Measurements from ENCODE around the gene ZSWIM3.

Gene ZSWIM3

GRCh38 chr20:45882469-45883099, 25.2 kb downstream of the ZSWIM3 start:
- H2BK5ac ChIP-seq (ENCODE audit: low read depth, low read length, poor library complexity) = no peak overlapping the region
- H3K4me2 ChIP-seq (ENCODE audit: low read length) = no peak overlapping the region
- H3K4ac ChIP-seq (ENCODE audit: low read depth, low read length) = no peak overlapping the region
- no peak for DNase-seq
- no CpG with 5 or more reads among the region's 4 CpGs for WGBS (ENCODE audit: extremely low coverage, insufficient coverage, insufficient read length)
- H4K12ac ChIP-seq (ENCODE audit: low read depth, low read length) = no peak overlapping the region
- no peak overlapping the region for H2AFZ ChIP-seq (ENCODE audit: insufficient read depth, low read length, poor library complexity)
- no peak overlapping the region for H2BK120ac ChIP-seq (ENCODE audit: insufficient read depth, low read length, poor library complexity)
- no peak overlapping the region for H4K8ac ChIP-seq (ENCODE audit: low read depth, low read length)
- no peak overlapping the region for H2AK5ac ChIP-seq (ENCODE audit: low read length)
- H3K9me3 ChIP-seq (ENCODE audit: insufficient read depth, low read depth, low read length) = no peaks in the 10 kb centered on the region
- no peak overlapping the region for H3K14ac ChIP-seq (ENCODE audit: low read length)
- H2BK12ac ChIP-seq (ENCODE audit: low read length) = no peak overlapping the region
- H3K4me1 ChIP-seq (ENCODE audit: control insufficient read depth in 1 of 2, insufficient read depth in 2 of 2, low read length in 2 of 2) = no peaks in the 10 kb centered on the region
- H3K18ac ChIP-seq (ENCODE audit: low read length) = no peak overlapping the region
- H3K36me3 ChIP-seq (ENCODE audit: control insufficient read depth in 1 of 2, insufficient read depth in 2 of 2, low read length in 2 of 2) = peaks cover 23% of the 10 kb centered on the region in 2 experiments
- H3K27ac ChIP-seq (ENCODE audit: low read depth, low read length) = no peak overlapping the region
- H4K91ac ChIP-seq (ENCODE audit: low read depth, low read length) = no peak overlapping the region
- no peaks in the 10 kb centered on the region for H3K27me3 ChIP-seq (ENCODE audit: insufficient read depth, low read length)
- peaks cover 3% of the 10 kb centered on the region for H3K79me2 ChIP-seq (ENCODE audit: control insufficient read depth, insufficient read depth, low read length, poor library complexity)
- no peak overlapping the region for H3K9ac ChIP-seq (ENCODE audit: low read length)
- H3K4me3 ChIP-seq (ENCODE audit: low read depth, low read length) = no peak overlapping the region
- no peak overlapping the region for H3K23ac ChIP-seq (ENCODE audit: low read length)
- H3K79me1 ChIP-seq (ENCODE audit: low read length) = peaks cover 3% of the 10 kb centered on the region

- DNase-seq = no peak
- WGBS (ENCODE audit: extremely low coverage, insufficient coverage, insufficient read length) = no CpG with 5 or more reads among the region's 9 CpGs
Measured at GRCh38 chr20:45883100-45883469, 25.7 kb downstream of the ZSWIM3 start.

GRCh38 chr20:45886590-45887345, 29.4 kb downstream of the ZSWIM3 start:
- no peak overlapping the region for H3K4ac ChIP-seq (ENCODE audit: low read depth, low read length)
- no peak overlapping the region for H3K18ac ChIP-seq (ENCODE audit: low read length)
- H2AK5ac ChIP-seq (ENCODE audit: low read length) = no peak overlapping the region
- no peak for DNase-seq
- peaks cover 16 to 18% of the 10 kb centered on the region in 2 experiments for H3K36me3 ChIP-seq (ENCODE audit: control insufficient read depth in 1 of 2, insufficient read depth in 2 of 2, low read length in 2 of 2)
- H3K14ac ChIP-seq (ENCODE audit: low read length) = no peak overlapping the region
- peaks cover 4% of the 10 kb centered on the region for H3K79me2 ChIP-seq (ENCODE audit: control insufficient read depth, insufficient read depth, low read length, poor library complexity)
- H3K9ac ChIP-seq (ENCODE audit: low read length) = no peak overlapping the region
- no peak overlapping the region for H2AFZ ChIP-seq (ENCODE audit: insufficient read depth, low read length, poor library complexity)
- no peak overlapping the region for H3K4me3 ChIP-seq (ENCODE audit: low read depth, low read length)
- no peak overlapping the region for H4K8ac ChIP-seq (ENCODE audit: low read depth, low read length)
- no peak overlapping the region for H2BK5ac ChIP-seq (ENCODE audit: low read depth, low read length, poor library complexity)
- WGBS (ENCODE audit: extremely low coverage, insufficient coverage, insufficient read length) = 100% methylated on average over 1 of the region's 19 CpGs
- no peak overlapping the region for H2BK12ac ChIP-seq (ENCODE audit: low read length)
- no peaks in the 10 kb centered on the region for H3K27me3 ChIP-seq (ENCODE audit: insufficient read depth, low read length)
- no peak overlapping the region for H4K91ac ChIP-seq (ENCODE audit: low read depth, low read length)
- no peak overlapping the region for H3K4me2 ChIP-seq (ENCODE audit: low read length)
- H3K79me1 ChIP-seq (ENCODE audit: low read length) = peaks cover 9% of the 10 kb centered on the region
- H2BK120ac ChIP-seq (ENCODE audit: insufficient read depth, low read length, poor library complexity) = no peak overlapping the region
- no peaks in the 10 kb centered on the region for H3K9me3 ChIP-seq (ENCODE audit: insufficient read depth, low read depth, low read length)
- H3K27ac ChIP-seq (ENCODE audit: low read depth, low read length) = no peak overlapping the region
- peaks cover 4 to 9% of the 10 kb centered on the region in 2 experiments for H3K4me1 ChIP-seq (ENCODE audit: control insufficient read depth in 1 of 2, insufficient read depth in 2 of 2, low read length in 2 of 2)
- H4K12ac ChIP-seq (ENCODE audit: low read depth, low read length) = no peak overlapping the region
- no peak overlapping the region for H3K23ac ChIP-seq (ENCODE audit: low read length)

More at GRCh38 chr20:45883100-45883469, 25.7 kb downstream of the ZSWIM3 start:
- H4K8ac ChIP-seq (ENCODE audit: low read depth, low read length) = no peak overlapping the region
- H3K9ac ChIP-seq (ENCODE audit: low read length) = no peak overlapping the region
- no peaks in the 10 kb centered on the region for H3K27me3 ChIP-seq (ENCODE audit: insufficient read depth, low read length)
- no peak overlapping the region for H2BK120ac ChIP-seq (ENCODE audit: insufficient read depth, low read length, poor library complexity)
- H4K91ac ChIP-seq (ENCODE audit: low read depth, low read length) = no peak overlapping the region
- H3K4me2 ChIP-seq (ENCODE audit: low read length) = no peak overlapping the region
- H3K79me2 ChIP-seq (ENCODE audit: control insufficient read depth, insufficient read depth, low read length, poor library complexity) = peaks cover 3% of the 10 kb centered on the region
- H3K4me3 ChIP-seq (ENCODE audit: low read depth, low read length) = no peak overlapping the region
- H2AFZ ChIP-seq (ENCODE audit: insufficient read depth, low read length, poor library complexity) = no peak overlapping the region
- no peak overlapping the region for H3K4ac ChIP-seq (ENCODE audit: low read depth, low read length)
- no peak overlapping the region for H2BK5ac ChIP-seq (ENCODE audit: low read depth, low read length, poor library complexity)
- H3K79me1 ChIP-seq (ENCODE audit: low read length) = peaks cover 3% of the 10 kb centered on the region
- no peak overlapping the region for H3K14ac ChIP-seq (ENCODE audit: low read length)
- H2BK12ac ChIP-seq (ENCODE audit: low read length) = no peak overlapping the region
- H3K27ac ChIP-seq (ENCODE audit: low read depth, low read length) = no peak overlapping the region
- no peaks in the 10 kb centered on the region for H3K4me1 ChIP-seq (ENCODE audit: control insufficient read depth in 1 of 2, insufficient read depth in 2 of 2, low read length in 2 of 2)
- H3K36me3 ChIP-seq (ENCODE audit: control insufficient read depth in 1 of 2, insufficient read depth in 2 of 2, low read length in 2 of 2) = peaks cover 18 to 19% of the 10 kb centered on the region in 2 experiments
- H3K18ac ChIP-seq (ENCODE audit: low read length) = no peak overlapping the region
- H3K23ac ChIP-seq (ENCODE audit: low read length) = no peak overlapping the region
- H2AK5ac ChIP-seq (ENCODE audit: low read length) = no peak overlapping the region
- no peaks in the 10 kb centered on the region for H3K9me3 ChIP-seq (ENCODE audit: insufficient read depth, low read depth, low read length)
- H4K12ac ChIP-seq (ENCODE audit: low read depth, low read length) = no peak overlapping the region

GRCh38 chr20:45887346-45887715, 29.9 kb downstream of the ZSWIM3 start, which contains the start of gene SPATA25:
SPATA25 (minus strand) TSS chr20:45887622; CDS start chr20:45887590, 32 bp downstream.
- Histone ChIP-seq H3K18ac (ENCODE audit: low read length) (no peak within 1 kb of the TSS), H3K4me2 (ENCODE audit: low read length) (no peak within 1 kb of the TSS), H3K4me1 (ENCODE audit: control insufficient read depth in 1 of 2, insufficient read depth in 2 of 2, low read length in 2 of 2) (peaks cover 9 to 14% of the 10 kb centered on the region in 2 experiments), H3K4ac (ENCODE audit: low read depth, low read length) (no peak within 1 kb of the TSS), H4K91ac (ENCODE audit: low read depth, low read length) (no peak within 1 kb of the TSS), H2AFZ (ENCODE audit: insufficient read depth, low read length, poor library complexity) (no peak within 1 kb of the TSS), H2AK5ac (ENCODE audit: low read length) (no peak within 1 kb of the TSS), H3K27me3 (ENCODE audit: insufficient read depth, low read length) (no peaks in the 10 kb centered on the region), H3K23ac (ENCODE audit: low read length) (no peak within 1 kb of the TSS), H3K9me3 (ENCODE audit: insufficient read depth, low read depth, low read length) (no peaks in the 10 kb centered on the region), H4K8ac (ENCODE audit: low read depth, low read length) (no peak within 1 kb of the TSS), H2BK12ac (ENCODE audit: low read length) (no peak within 1 kb of the TSS), H2BK120ac (ENCODE audit: insufficient read depth, low read length, poor library complexity) (no peak within 1 kb of the TSS), H3K36me3 (ENCODE audit: control insufficient read depth in 1 of 2, insufficient read depth in 2 of 2, low read length in 2 of 2) (peaks cover 16 to 18% of the 10 kb centered on the region in 2 experiments), H3K4me3 (ENCODE audit: low read depth, low read length) (no peak within 1 kb of the TSS), H3K9ac (ENCODE audit: low read length) (no peak within 1 kb of the TSS), H4K12ac (ENCODE audit: low read depth, low read length) (no peak within 1 kb of the TSS), H2BK5ac (ENCODE audit: low read depth, low read length, poor library complexity) (no peak within 1 kb of the TSS), H3K79me1 (ENCODE audit: low read length) (peaks cover 9% of the 10 kb centered on the region), H3K79me2 (ENCODE audit: control insufficient read depth, insufficient read depth, low read length, poor library complexity) (peaks cover 4% of the 10 kb centered on the region), H3K14ac (ENCODE audit: low read length) (no peak within 1 kb of the TSS), H3K27ac (ENCODE audit: low read depth, low read length) (no peak within 1 kb of the TSS)
- WGBS (ENCODE audit: extremely low coverage, insufficient coverage, insufficient read length) = 100% methylated on average over 1 of the region's 8 CpGs
- DNase-seq = no peak
